SU-DHL-6 (cell line): ENCODE data around the gene TTBK2.

Source experiments
- CTCF ChIP-seq: fragments of 200-600 bp; sonication (generic); IDR thresholded peaks from one replicate; pipeline ENCODE4 v1.5.1; 2017; ENCODE audit warnings: antibody characterized with exemption, mild to moderate bottlenecking, low read length, moderate library complexity; ENCODE audit not compliant: insufficient read depth, poor library complexity, severe bottlenecking
- EZH2phosphoT487 ChIP-seq: fragments of 200-600 bp; sonication (generic), shearing (Covaris generic); conservative IDR thresholded peaks from 2 replicates; pipeline ENCODE4 v1.6.1; 2018; ENCODE audit warnings: mild to moderate bottlenecking, antibody characterized with exemption, low read length, moderate library complexity, mixed read lengths

DNA sequence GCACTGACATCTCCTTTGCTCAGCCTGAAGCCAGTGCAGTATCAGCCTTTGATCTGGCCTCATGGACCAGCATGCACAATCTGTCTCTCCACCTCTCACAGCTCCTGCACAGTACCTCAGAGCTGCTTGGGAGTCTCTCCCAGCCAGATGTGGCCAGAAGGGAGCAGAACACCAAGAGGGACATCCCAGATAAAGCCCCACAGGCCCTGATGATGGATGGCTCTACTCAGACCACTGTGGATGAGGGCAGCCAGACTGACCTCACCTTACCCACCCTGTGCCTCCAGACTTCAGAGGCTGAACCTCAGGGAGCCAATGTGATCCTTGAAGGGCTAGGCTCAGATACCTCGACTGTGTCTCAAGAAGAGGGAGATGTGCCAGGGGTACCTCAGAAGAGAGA lies 228.0 kb downstream of the TTBK2 start:
- TF ChIP-seq CTCF (no peak), EZH2phosphoT487 (no peak)
